ENCODE data around the gene HOXB13. TPM values are rescaled to one million over a fixed set of nuclear protein-coding genes. Genes with fewer than 3 reads are reported as not detected.

Gene HOXB13
- total RNA-seq, 1 experiment from 2014 or later, result not detected

- H3K56ac ChIP-seq (ENCODE audit: insufficient read length, low read depth, low read length), result no peak overlapping the region
- no peak overlapping the region for H3K4ac ChIP-seq (ENCODE audit: low read depth, low read length)
- H3K4me3 Mint-ChIP-seq, result peak overlapping the region in 1 of 2 experiments; percentile 17; a peak in 1 of 5 replicates
- no peak overlapping the region for H3K14ac ChIP-seq (ENCODE audit: insufficient read depth, low read length)
- peaks cover 98% of the 10 kb centered on the region for H3K27me3 ChIP-seq (ENCODE audit: insufficient read depth, low read length)
- no peaks in the 10 kb centered on the region for H3K79me1 ChIP-seq (ENCODE audit: insufficient read depth, low read depth, low read length, poor library complexity, severe bottlenecking)
- H3K9me3 ChIP-seq (ENCODE audit: control insufficient read depth, low read depth, low read length), result no peaks in the 10 kb centered on the region
- no peak overlapping the region for H3K4me2 ChIP-seq (ENCODE audit: insufficient read depth, insufficient read length, low read length)
- H3K23me2 ChIP-seq (ENCODE audit: insufficient read length, low read depth, low read length, poor library complexity, severe bottlenecking), result no peaks in the 10 kb centered on the region
- no peak overlapping the region for H4K91ac ChIP-seq (ENCODE audit: insufficient read length, low read depth, low read length)
- H2BK5ac ChIP-seq (ENCODE audit: insufficient read length, low read length), result no peak overlapping the region
- no peak overlapping the region for H4K8ac ChIP-seq (replicated peaks; ENCODE audit: insufficient read length, low read depth, low read length)
- H3K4me1 Mint-ChIP-seq, result peaks cover 8 to 18% of the 10 kb centered on the region in 2 experiments; a peak in 3 of 4 replicates
- H3K9ac ChIP-seq (ENCODE audit: extremely low read depth, insufficient read length, low read length), result no peak overlapping the region
- H3K79me2 ChIP-seq (ENCODE audit: insufficient read depth, low read length), result no peaks in the 10 kb centered on the region
- H3K23ac ChIP-seq (ENCODE audit: insufficient read length, low read depth, low read length), result no peak overlapping the region
- no peak overlapping the region for H2BK12ac ChIP-seq (ENCODE audit: insufficient read length, low read depth, low read length)
- no peaks in the 10 kb centered on the region for H4K20me1 ChIP-seq (ENCODE audit: control insufficient read depth, insufficient read depth, insufficient read length)
- H2AFZ ChIP-seq (ENCODE audit: low read length), result no peak overlapping the region
- H3K36me3 Mint-ChIP-seq (ENCODE audit: insufficient read depth in 1 of 3, low read depth in 3 of 3), result no peaks in the 10 kb centered on the region
- WGBS (ENCODE audit: extremely low coverage, insufficient read length, low lambda C conversion rate), result 100% methylated on average over 3 of the region's 16 CpGs
- H3K27ac Mint-ChIP-seq, result no peak overlapping the region
- H2BK120ac ChIP-seq (ENCODE audit: low read depth, low read length, poor library complexity, severe bottlenecking), result no peak overlapping the region
- no peak overlapping the region for H4K5ac ChIP-seq (ENCODE audit: insufficient read length, low read depth, low read length)
- no peaks in the 10 kb centered on the region for H3K4me1 ChIP-seq (ENCODE audit: insufficient read depth, low read length)
- TF ChIP-seq, protein P1, sequence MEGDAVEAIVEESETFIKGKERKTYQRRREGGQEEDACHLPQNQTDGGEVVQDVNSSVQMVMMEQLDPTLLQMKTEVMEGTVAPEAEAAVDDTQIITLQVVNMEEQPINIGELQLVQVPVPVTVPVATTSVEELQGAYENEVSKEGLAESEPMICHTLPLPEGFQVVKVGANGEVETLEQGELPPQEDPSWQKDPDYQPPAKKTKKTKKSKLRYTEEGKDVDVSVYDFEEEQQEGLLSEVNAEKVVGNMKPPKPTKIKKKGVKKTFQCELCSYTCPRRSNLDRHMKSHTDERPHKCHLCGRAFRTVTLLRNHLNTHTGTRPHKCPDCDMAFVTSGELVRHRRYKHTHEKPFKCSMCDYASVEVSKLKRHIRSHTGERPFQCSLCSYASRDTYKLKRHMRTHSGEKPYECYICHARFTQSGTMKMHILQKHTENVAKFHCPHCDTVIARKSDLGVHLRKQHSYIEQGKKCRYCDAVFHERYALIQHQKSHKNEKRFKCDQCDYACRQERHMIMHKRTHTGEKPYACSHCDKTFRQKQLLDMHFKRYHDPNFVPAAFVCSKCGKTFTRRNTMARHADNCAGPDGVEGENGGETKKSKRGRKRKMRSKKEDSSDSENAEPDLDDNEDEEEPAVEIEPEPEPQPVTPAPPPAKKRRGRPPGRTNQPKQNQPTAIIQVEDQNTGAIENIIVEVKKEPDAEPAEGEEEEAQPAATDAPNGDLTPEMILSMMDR (conservative IDR thresholded peaks at IDR 0.05), result no peak
- no peak overlapping the region for H3T11ph ChIP-seq (ENCODE audit: low read length)
- no peak overlapping the region for H3K27ac ChIP-seq (ENCODE audit: insufficient read length, low read depth, low read length)
- peaks cover 0 to 5% of the 10 kb centered on the region in 2 experiments; a peak in 2 of 5 replicates for H3K9me3 Mint-ChIP-seq
- no peak overlapping the region for H2AK5ac ChIP-seq (ENCODE audit: insufficient read length, low read length)
- no peak for DNase-seq
- H3K27me3 Mint-ChIP-seq (ENCODE audit: low read depth), result peaks cover 100% of the 10 kb centered on the region
- H3K18ac ChIP-seq (ENCODE audit: insufficient read length, low read depth, low read length), result no peak overlapping the region
- no peak overlapping the region for H2BK15ac ChIP-seq (ENCODE audit: low read depth, low read length)
- H2BK20ac ChIP-seq (ENCODE audit: low read depth, low read length, poor library complexity, severe bottlenecking), result no peak overlapping the region
These were observed 20.4 kb upstream of the HOXB13 start for GRCh38 chr17:48748718-48749566.
